Stimulated activated CD4-positive, alpha-beta T cell treated with anti-CD3 and anti-CD28 coated beads, Interleukin-12 subunit alpha, Interleukin-12 subunit beta, amount 100 ng/mL, for 48 hours (primary cell): ENCODE results near the gene ARHGEF16.

Experiments
- DNase-seq, 3 donors: peaks; one replicate each; pipeline ENCODE4 v3.0.0-alpha.2; 2020; ENCODE audit warnings: low read depth in 2 of 3, low spot score in 1 of 3

Gene ARHGEF16

DNA sequence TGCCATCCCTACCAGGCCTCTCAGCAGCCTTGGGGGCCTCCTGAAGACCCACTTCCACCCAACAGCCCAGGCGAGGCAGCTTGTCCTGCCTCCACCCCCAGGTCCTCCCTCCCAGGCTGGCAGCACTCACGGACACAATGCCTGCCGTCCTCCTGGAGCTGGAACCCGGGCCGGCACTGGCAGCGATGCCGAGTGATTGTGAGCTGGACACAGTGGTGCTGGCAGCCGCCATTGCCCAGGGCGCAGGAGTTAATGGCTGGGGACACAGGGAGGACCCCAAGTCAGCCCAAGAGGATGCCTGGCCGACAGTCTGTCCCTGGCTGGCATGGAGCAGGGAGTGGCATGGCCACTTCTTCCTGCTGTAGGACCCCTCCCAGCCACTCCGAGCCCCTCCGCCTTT lies 60.8 kb downstream of the ARHGEF16 start:
- no peak for DNase-seq

DNA sequence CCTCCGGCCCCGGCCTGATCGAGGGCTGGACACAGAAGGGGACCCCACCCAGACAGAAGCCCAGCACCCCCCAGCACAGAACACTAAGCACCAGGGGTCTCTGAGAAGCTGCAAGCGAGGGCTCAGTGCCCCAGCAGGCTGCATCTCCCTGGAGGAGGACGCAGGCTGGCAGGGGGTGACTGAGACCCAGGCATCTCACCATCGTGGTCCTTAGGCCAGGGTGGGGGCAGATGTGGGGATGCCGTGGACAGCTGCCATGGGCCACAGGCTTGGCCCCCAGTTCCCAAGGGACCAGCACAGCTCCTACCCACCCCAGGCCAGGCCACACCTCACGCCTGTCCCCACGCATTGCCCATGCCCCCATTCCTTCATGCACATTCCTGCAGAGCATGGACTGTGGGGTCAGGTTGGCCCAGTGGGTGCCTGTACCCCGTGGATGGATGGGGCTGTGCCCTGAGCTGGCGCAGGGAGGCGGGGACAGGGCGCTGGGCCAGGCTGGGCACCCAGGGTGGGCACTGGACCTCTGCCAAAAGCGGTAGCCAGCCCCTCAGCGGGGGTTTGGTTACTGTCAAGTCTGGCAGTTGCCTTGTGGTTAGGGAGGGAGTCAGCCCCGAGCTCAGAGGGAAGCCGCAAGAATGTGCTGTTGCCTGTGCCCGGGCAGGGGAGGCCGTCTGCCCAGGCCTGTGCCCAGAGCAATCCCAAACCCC lies 61.5 kb downstream of the ARHGEF16 start:
- DNase-seq = no peak

DNA sequence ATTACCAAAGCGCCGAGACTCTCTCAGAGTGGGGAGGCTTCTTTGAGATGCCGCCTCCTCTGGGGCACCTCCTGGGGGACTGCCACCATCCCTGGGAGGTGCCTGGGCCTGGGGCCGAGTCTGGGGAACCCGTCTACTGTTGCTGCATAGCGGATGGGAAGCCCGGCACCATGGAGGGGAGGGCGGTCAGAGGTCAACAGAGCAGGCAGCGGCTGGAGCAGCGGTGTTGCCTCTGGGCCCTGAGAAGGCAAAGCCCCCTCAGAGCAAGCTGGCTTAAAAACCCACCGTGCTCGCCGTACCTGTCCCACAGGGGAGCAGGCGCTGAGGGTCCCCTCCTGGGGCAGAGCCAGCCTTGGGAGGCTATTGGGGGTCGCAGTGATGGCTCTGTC lies 62.0 kb downstream of the ARHGEF16 start:
- DNase-seq = no peak

- DNase-seq = no peak
These were observed 62.6 kb downstream of the ARHGEF16 start for GRCh38 chr1:3516911-3517675.

DNA sequence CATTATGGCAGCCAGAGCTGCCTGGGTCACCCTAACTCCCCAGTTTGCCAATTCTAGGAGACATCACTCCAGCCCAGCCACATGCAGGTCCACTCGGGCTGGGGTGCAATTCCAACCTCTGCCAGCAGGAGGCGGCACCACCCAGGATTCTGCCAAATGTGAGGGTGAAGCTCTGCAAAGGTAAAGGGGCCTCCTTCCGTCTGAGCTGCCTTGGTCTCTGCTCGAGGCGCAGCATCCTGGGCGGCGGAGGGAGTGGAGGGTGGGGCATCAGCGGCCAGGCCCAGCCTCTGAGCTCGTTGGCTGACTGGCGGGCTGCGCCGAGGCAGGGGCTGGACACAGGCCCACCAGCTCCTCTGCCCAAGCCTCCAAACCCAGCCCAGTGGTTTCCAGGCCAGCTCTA lies 63.8 kb downstream of the ARHGEF16 start:
- DNase-seq = peak in 2 of 3 donors; percentile 20 to 40

DNA sequence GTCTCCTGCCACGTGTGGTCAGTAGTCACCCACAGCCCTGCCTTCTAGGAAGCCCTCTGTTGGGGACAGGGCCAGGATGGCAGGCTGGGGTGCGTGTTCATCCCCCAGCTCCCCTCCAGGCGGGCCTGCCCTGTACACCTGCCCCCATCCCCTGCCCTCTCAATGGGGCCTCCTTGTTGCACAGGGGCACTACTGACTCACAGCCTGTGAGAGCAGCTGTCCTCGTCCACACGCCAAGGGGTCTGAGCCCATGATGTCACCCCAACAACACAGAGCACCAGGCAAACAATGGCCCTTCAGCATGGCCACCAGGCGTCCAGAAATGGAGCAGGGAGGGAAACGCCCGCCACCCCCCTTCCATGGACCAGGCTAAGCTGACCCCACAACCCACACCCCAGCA lies 64.3 kb downstream of the ARHGEF16 start:
- DNase-seq = no peak

DNA sequence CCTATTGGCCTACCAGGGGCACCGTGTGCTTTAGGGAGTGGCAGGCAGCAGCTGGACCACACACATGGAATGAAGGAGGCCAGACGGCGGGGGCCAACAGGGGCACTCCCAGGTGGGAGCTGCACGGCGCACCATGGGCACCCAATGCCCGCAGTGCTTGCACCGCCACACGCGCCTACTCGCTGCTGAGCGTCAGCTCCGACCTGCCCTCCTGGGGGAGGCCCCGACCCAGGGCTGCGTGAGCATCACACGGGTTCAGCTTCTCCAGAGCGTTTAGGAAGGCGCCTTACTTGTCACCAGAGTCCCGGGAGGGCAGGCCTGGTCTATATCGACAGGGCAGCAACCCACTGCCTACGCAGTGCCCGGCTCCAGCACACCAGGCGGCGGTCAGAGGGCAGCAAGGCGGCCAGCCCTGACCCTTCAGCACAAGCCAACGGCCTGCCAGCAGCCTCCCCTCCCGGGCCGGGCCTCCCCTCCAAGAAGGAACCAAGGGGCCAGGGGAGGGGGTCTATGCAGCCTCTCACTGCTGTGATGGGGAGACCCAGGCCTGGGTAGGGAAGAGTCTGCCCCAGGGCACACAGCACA lies 64.9 kb downstream of the ARHGEF16 start:
- no peak for DNase-seq

DNA sequence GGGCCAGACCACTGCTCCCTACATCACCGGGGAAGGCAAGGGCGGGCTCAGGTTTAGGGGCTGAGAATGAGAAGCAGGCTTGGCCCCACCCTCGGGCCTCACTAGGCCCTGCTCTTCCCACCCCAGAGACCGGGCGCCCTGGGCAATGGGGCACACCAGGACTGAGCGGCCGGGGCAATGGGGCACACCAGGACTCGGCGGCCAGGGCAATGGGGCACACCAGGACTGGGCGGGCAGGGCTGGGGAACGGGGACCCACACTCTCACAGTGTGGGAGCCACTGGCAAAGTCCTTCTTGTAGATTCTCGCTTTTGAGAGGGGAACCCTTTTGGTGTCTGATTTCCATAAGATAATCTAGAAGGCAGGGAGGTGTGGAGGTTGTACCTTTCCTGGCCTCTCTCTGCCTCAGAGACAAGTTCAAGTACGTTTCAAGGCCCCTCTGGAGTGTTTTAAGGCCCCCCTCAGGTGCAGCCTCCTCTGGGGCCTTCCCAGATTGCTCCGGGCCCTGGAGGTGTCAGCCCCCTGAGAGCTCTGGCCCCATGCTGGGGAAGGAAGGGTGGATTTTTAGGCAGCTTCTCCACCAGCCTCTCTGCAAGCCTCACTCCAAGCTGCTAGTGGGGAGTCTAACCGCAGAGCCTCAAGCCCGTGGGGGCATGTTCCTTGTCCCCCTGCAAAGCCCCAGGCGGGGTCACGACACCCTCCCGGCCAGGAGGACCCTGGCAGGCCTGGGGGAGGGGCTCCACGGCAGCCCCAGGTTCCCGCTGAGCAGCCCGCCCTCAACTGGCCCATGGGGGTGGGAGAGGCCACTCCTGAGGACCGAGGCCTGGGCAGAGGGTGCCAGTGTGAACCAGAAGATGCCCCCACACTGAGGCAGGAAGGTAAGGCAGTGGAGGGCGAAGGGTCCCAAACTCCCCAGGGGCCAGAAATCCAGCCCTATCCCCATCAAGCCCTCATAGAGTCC lies 66.2 kb downstream of the ARHGEF16 start:
- no peak for DNase-seq

DNA sequence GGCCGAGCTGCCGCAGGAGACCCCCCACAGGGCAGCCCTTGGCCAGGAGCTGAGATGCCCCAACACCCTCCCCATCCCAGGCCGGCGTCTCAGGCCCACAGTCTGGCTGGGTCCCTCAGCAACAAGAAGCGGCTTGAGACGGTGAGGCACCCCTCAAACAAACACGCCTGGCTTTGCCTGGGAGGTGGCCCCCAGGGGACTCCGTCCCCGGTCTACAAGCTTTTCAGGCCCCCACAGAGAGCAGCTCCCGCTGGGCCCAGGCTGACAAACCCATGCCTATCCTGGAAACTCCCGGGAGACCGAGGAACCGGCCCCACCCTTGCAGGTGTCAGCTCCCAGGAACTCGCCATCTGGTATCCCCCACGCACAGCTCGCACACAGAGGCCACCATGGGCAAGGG lies 67.0 kb downstream of the ARHGEF16 start:
- DNase-seq = no peak

DNA sequence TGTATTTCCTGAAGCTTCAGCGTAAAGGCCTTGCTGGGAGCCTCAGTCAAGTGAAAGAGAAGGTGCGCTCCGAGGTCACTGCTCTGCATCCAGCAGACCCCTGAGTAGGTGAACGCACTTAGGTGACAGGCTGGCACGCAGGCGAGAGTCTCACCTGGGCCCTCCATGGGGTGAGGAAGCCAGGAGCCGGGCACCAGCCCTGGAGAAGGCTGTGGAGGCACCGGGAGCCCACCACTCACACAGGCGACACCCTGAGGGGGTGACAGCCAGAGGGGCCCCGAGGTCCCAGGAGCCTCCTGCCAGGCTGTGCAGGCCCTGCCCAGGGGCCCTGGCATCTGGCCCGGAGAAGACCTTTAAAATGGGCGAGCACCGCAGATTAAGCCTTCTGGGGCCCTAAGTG lies 67.6 kb downstream of the ARHGEF16 start:
- DNase-seq = no peak

- no peak for DNase-seq
These were observed 68.2 kb downstream of the ARHGEF16 start for GRCh38 chr1:3522564-3523265.

DNA sequence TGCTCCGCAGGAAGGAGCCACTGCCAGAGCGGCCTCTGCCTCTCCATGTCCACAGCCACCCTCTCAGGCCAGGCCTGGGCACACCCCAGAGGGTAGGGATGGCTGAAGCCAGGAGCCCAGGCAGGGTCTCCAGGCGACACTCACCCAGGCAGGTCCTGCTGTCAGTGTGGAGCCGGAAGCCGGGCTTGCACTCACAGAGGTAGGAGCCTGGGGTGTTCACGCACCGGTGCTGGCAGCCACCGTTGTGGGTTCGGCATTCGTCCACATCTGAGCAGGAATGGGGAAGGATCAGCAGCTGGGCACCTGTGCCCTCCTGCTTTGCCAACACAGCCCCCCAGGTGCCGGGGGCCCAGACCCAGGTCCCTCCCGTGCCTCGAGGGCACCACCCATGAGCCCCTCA lies 69.5 kb downstream of the ARHGEF16 start:
- no peak for DNase-seq

- DNase-seq = no peak
These were observed 70.2 kb downstream of the ARHGEF16 start for GRCh38 chr1:3524556-3525203.

DNA sequence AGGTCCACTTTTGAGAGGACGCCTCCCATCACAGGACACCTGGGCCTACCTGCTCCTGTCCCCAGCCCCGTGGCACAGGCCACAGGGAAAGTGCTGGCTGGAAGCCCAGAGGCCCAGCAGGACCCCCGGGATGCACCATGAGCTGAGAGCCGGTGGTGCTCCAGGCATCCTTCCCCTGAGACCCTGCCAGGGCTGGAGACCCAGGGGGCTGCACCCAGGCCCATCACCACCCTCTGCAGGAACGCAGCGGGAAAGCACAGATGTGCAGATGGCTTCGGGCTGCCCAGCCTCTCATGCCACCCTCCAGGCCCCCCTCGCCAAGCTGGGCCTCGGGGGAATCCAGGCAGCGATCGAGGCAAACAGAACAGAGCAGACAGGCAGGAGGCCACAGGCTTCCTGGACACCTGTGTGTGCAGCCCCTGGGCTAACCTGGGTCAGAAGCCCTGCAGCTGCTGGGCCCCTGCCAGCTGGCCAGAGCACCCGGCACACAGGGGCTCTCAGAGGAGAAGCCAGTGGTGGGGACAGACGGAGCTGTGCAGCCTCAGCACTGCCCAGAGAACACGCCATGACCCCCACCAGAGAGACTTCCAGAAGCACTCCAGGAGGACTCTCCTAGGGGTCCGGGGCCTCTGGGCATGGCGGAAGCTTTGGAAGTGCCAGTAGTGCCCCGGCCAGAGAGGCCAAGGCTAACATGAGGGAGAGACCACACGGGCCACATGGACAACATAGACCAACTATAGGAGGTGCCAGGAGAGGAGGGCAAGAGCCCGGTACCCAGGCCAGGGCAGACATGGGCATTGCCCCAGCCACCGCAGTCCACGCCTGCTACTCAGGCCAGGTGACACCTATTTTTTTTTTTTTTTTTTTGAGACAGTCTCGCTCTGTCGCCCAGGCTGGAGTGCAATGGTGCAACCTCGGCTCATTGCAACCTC lies 71.4 kb downstream of the ARHGEF16 start:
- no peak for DNase-seq

DNA sequence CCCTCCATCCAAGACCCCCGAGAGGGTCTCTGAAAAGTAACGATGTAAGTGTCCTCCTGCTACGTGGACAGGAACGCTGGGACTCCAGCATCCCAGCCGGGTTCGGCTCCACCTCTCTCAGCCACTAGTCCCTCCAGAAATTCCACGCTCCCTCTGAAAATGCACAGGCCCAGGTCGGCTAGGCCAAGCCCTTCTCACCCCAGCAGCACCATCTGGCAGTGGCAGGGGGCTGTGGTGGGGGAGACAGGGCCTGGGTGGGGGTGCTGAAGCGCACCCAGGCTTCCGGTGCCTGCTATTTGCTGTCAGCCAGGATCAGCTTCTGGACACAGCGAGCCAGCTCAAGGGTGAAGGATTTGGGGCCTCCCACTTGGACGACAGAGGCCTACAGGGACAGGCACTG lies 73.3 kb downstream of the ARHGEF16 start:
- DNase-seq = no peak

- DNase-seq = no peak
These were observed 74.7 kb downstream of the ARHGEF16 start for GRCh38 chr1:3529099-3529729.

- DNase-seq = no peak
These were observed 75.8 kb downstream of the ARHGEF16 start for GRCh38 chr1:3530086-3530925.
